SIG-M5 treated with dmso at 0.1 percent for 504 hours (cell line): Measurements from ENCODE around the gene AGGF1.
"Not testable (repeated sequence)": the region's sequence is repeated elsewhere in the genome, so short reads cannot be mapped to it uniquely, and the experiment has no call there.

Experiments
- DNase-seq: peaks from one replicate; lab custom pipeline; 2025; ENCODE audit not compliant: unreplicated experiment; lab: John Stamatoyannopoulos, UW

The AGGF1 gene

DNA sequence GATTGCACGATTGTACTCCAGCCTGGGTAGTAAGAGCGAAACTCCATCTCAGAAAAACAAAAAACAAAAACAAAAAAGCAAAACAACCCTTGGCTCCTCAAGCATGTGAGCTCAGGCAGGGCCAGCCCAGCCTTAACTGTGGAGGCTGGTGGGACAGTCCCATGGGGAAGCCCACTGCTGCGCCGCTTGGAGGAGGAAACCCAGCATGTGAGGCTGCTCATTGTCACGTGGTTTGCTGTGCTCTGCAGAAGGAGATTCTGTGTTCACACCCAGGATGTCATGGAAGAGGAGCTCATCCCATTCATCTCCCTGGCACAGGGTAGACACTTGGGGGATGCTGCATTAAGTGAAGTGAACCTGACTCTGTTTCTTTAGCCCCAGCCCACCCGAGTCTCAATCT, 52.9 kb downstream of the AGGF1 start:
- no peak for DNase-seq

- DNase-seq, result no peak
These were observed 56.1 kb downstream of the AGGF1 start for GRCh38 chr5:77086368-77086688.

- DNase-seq, result peak; percentile 71
These were observed 56.7 kb downstream of the AGGF1 start, which contains the start of gene ZBED3 for GRCh38 chr5:77086689-77087483. TSS of gene ZBED3 (minus strand) at chr5:77087285. CDS start at chr5:77077878, 9,407 bp downstream.

DNA sequence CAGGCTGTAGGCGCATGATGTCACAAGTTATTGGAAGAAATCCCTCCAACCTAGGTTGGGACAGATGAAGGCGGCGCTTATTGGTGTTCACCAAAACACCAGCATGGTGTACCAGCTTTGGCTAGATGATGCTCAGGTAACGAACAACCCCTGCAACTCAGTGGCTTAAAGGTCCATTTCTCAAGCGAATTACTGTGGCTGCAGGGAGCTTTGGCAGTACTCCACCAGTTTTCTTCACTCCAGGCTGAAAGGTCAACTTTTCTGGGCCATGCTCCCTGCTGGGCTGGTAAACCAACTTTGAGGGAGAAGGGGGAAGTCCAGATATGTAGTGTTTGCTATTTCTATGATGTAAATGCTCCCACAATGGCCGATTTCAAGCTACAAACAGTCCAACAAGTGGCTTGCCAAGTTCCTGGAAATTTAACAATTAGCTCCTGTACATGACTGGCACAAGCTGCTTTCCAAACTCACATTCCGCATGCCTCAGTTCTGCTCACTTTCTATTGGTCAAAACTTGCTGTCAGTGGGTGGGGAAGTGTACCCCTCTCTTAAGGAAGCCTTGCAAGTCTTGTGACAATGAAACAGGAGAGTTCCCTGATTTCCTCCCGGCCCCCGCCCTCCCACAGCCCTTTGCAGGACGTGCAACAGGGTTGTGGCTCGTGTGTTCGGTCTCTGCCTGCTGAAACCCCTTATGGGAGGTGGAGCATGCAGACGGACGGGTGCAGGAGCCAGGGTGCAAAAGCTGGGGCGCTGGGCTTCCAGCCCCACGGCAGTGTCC, 57.5 kb downstream of the AGGF1 start:
- peak; percentile 46 for DNase-seq

- DNase-seq, result no peak
These were observed 65.0 kb downstream of the AGGF1 start for GRCh38 chr5:77095189-77095588.

- DNase-seq, result no peak
These were observed 71.1 kb downstream of the AGGF1 start for GRCh38 chr5:77101298-77101697.

DNA sequence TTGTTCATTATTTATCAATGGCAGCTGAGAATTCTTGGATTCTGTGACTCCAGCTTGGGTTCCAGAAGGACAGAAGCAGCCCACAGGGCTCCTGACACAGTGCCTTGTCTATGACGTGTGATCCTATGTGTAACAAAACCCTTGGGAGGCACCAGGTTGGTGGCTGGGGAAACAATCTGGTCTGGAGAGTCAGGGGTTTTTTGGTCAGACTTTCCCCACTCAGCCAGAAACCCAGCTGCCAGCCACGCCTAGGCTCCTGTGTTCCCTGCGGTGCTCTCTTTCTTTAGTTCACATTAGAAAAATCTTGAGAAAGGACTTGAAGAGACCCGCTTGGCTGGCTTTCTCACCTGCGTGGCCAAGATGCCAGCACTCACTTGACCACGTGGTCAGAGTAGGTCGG, 72.3 kb downstream of the AGGF1 start:
- no peak for DNase-seq

- DNase-seq, result no peak
These were observed 73.3 kb downstream of the AGGF1 start for GRCh38 chr5:77103457-77103856.

DNA sequence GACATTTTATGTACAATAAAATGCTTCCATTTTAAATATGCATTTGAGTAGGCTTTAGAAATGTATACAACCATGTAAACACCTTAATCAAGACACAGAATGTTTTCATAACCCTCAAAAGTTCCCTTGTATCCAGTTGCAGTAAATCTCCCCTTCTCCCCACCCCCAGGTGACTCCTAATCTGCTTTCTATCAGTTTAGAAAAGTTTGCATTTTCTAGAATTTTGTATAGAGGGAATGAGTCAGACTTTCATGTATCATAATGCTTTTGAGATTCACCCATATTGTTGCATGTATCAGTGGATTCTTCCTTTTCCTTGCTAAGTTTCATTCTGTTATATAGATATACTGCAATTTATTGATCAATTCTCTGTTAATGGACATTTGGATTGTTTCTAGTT, 74.6 kb downstream of the AGGF1 start:
- DNase-seq, result no peak

DNA sequence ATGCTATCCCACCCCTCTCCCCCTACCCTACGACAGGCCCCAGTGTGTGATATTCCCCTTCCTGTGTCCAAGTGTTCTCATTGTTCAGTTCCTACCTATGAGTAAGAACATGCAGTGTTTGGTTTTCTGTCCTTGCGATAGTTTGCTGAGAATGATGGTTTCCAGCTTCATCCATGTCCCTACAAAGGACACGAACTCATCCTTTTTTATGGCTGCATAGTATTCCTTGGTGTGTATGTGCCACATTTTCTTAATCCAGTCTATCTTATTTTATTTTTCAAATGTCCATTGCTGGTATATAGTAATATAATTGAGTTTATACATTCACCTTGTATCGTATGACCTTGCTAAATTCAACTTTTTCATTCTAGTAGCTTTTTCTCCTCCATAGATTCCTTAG, 76.8 kb downstream of the AGGF1 start:
- not testable (repeated sequence) for DNase-seq
